NCI-H345 (cell line): ENCODE results near the gene C1orf167.

ENCODE experiments used
- DNase-seq: peaks from one replicate; lab custom pipeline; 2025; lab: John Stamatoyannopoulos, UW

C1orf167 gene

DNA sequence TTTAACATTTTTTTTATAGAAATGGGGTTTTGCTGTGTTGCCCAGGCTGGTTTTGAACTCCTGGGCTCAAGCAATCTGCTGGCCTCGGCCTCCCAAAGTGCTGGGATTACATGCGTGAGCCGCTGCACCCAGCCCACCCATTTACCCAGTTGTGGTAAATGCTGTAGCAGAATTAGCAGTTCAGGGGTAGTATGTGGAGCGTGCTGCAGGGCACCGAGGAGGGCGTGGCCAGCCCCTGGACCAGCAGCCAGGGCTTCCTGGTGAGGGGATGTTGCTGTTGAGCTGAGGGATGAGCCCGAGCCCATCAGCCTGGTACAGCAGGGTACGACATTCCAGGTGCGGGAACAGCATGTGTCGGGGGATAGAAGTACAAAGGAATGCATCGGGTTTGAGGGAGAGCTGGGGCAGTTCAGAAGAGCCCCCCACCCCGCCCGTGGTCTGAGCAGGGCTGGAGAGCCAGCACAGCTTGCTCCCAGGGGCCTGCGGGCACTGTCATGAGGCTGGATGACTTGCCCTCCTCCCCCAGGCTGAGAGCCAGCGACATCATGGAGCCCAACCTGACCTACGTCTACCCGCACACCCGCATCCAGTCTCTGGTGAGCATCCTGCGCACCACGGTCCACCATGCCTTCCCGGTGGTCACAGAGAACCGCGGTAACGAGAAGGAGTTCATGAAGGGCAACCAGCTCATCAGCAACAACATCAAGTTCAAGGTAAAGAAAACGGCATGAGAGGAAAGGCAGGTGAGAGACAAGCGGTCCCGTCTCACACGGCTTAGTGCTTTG, 73.6 kb downstream of the C1orf167 start:
- DNase-seq, result no peak

- DNase-seq, result no peak
These were observed 75.2 kb downstream of the C1orf167 start for GRCh38 chr1:11836955-11837766.

DNA sequence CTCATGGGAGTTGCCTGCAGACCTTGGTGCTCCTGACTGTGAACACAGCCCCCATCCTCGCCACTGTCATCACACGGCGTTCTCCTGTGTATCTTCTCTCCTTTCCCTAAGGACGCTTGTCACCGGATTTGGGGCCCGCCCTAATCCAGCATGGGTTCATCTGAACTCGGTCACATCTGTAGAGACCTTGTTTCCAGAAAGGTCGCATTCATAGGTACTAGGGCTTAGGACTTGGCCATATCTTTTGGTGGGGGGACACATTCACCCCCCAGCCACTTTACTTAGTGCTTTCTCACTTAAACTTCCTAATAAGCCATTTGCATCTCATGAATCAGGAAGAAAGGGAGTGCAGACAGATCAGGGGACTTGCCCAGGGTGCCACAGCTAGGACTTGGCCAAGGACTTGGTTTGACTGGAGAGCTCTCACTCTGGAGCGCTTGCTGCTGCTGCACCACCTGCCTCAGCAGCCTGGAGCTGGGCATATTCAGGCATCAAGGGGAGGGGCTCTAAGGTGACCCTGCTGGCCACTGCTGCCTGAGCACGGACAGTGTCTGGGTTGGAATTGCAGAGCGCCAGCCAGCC, 75.9 kb downstream of the C1orf167 start:
- no peak for DNase-seq

DNA sequence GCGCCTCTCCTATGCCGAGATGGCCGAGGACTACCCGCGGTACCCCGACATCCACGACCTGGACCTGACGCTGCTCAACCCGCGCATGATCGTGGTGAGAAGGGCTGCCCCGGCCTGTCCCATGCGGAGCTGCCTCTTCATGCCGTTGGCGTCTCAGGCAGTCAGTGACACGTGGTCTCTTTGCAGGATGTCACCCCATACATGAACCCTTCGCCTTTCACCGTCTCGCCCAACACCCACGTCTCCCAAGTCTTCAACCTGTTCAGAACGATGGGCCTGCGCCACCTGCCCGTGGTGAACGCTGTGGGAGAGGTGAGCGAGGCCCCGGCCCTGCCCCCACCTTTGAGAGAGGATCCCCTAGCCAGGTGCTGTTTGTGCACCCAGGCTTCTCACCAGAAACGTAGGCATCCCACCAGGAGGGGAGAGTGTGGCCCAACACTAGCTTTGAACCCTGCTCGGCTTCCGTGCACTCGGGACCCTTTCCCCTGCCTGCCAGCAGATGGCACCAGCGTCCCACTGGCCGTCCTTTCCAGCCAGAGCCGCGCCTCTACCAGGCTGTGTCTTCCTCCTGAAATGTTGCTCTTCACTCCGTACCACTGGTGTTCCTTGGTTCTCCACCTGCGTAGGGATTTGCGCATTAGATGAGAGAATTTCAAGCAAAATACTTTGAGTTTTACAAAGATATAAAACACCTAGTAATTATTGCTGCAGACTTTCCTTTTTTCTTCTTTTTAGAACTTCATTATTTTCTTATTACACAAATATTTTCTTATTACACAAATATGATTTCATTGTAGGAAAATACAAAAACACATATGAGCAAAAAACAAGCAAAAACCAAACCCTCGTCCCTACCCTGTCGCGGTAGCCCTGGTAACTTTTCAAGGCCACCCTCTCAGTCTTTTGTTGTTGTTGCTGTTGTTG, 76.6 kb downstream of the C1orf167 start:
- peak; percentile 61 for DNase-seq
